NCI-H774 (cell line): ENCODE results near the gene TRIM49D1.
"Not testable (repeated sequence)": the region's sequence is repeated elsewhere in the genome, so short reads cannot be mapped to it uniquely, and the experiment has no call there.

ENCODE experiments used
- DNase-seq: peaks from one replicate; lab custom pipeline; 2025; lab: John Stamatoyannopoulos, UW

Gene TRIM49D1

GRCh38 chr11:89922195-89922660, at the start of gene TRIM49D1:
TSS of gene TRIM49D1 (minus strand) at chr11:89922245. CDS start at chr11:89917710, 4,535 bp downstream.
- DNase-seq: no peak

DNA sequence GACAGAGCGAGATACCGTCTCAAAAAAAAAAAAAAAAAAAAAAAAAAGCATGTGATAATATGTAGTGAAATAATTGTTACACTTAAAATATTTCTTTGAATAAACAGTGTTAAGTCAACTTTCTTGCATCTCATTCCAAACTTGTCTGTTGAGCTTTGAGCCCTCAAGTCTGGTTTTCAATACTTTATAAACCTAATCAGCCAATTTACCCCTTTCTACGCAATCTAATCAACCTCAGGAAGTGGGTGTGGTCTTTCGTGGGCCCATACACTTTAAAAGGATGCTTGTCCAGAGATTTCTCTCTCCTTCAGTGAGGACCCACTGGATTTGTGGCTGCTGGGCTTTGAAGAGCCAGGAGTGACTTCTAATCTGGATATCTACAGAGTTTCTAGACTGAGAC, 43.7 kb upstream of the TRIM49D1 start, which contains the start of gene TRIM64:
Gene TRIM64 (plus strand): TSS at position 301 of the 400 bp plus-strand sequence. CDS start 2,467 bp downstream, outside the sequence.
- DNase-seq: not testable (repeated sequence)

DNA sequence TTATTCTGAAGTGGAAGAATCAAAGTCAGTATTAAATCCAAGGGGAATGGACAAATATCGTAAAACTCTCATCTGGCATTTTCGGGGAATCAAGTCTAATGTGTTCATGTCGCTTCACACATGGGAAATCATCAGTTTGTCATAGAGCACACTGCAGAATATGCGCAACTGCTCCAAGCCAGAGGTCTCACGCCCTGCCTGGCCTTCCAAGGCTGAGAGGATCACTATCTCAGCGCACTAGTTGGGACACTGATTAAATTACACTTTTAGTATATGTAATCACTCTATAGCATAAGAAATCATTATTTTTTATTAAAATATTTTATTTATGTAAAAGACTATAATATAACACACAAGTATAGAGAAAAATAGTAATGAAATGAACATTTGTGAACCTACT, 38.8 kb upstream of the TRIM49D1 start:
- DNase-seq: not testable (repeated sequence)

GRCh38 chr11:89923764-89924163, 1.7 kb upstream of the TRIM49D1 start, which contains the start of gene TRIM49D2:
TSS of gene TRIM49D2 (plus strand) at chr11:89924064. CDS start at chr11:89926762, 2,698 bp downstream.
- not testable (repeated sequence) for DNase-seq

GRCh38 chr11:89900809-89901208, 21.2 kb downstream of the TRIM49D1 start:
- not testable (repeated sequence) for DNase-seq

DNA sequence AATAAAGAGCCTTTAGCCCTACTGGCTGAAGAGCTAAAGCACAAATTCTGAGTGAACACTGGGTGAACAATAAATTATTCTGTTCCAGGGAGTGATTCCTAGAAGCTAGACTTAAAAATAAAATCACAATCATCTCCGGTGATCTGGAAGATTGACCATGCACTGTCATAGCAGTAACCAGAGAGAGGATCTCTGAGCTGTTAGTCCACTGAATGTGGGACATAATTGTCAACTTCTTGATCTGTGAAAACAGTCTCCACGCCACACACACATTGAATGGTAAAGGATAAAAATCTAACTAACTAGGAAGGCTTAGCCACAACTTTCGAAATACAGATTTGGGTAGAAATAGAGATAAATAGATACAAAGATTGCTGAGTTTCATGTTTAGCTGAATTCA, 28.8 kb downstream of the TRIM49D1 start:
- not testable (repeated sequence) for DNase-seq

- not testable (repeated sequence) for DNase-seq
Observed at GRCh38 chr11:89877511-89877910, 44.5 kb downstream of the TRIM49D1 start.

DNA sequence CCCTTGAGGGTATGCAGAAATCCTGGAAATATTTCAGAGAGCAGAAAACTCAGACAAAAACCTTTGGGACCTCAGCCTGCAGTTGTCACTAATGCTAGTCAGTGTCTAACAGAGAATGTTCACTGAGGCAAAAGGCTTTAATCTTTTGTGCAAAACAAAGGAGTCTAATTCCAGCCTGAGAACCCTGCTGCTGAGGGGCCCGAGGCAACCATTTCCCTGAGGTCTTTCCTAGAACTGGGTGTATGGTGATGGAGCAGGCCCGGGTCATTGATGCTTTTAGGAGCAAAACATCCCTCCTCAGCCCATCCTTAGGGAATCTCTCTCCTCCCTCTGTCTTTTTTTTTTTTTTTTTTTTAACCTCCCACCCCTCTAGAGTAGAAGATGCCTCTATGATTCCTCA, 49.5 kb downstream of the TRIM49D1 start:
- DNase-seq: not testable (repeated sequence)

DNA sequence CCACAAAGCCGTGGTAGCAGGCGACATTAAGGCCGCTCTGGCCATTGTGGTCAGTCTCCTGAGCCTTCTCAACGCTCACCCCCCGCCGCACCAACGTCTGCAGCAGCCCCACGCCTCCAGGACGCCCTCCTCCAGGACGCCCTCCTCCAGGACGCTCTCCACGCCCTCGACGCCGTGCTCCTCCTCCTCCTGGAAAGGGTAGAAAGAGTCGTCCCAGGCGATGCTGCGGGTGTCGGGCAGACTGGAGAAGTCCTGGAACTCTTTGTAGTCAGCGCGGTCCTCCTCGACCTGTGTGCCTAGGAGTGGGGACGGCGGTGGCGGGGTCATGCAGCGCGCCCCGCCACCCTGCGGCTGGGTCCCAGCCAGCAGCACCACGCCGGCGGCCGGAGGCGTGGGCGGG, 56.8 kb downstream of the TRIM49D1 start:
- DNase-seq: not testable (repeated sequence)

DNA sequence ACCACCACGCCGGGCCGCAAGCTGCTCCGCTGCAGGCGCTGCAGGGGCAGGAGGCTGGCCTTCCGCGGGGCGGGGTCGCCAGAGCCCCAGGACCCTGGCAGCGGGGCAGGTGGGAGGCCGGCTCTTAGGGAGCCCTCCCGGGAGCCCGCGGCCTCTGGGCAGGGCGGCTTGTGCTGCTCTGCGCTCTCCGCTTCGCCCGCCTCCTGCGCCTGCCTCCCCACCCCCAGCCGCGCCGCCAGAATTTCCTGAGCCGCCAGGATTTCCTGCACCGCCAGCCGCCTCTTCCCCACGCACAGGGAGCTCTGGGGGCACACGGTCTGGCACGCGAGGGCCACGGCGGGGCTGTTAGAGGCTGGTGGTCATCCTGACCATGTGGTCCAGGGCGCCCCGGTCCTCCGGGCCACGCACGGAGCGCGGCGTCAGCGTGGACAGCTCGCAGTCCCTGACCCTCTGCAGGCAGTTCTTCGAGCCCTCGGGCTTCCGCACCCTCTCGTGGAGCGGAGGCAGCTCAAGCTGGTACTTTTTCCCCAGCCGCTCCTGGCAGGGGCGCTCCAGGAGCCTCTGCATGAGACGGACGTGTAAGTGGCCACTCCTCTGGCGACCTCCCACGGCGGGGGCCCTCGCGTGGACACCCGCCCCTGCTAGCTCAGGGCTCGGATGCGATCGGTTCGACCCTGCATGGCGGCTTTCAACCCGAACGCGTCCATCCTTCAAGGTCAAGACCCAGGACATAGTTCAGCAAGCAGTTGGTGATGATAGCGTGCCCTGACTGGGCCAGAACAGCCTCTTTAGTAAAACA, 57.9 kb downstream of the TRIM49D1 start:
- DNase-seq: not testable (repeated sequence)
